ENCODE measurements around the gene ZNFX1.
A peak's percentile ranks its signal among the peaks of the same experiment; 100 is the strongest.

ZNFX1 gene

GRCh38 chr20:49291200-49291599, 13.3 kb upstream of the ZNFX1 start:
- DNase-seq, result no peak

GRCh38 chr20:49290608-49291191, 12.8 kb upstream of the ZNFX1 start:
- no peak for DNase-seq

- DNase-seq, result no peak
Observed at GRCh38 chr20:49288784-49289696, 11.2 kb upstream of the ZNFX1 start.

- no peak for DNase-seq
Observed at GRCh38 chr20:49288250-49288751, 10.4 kb upstream of the ZNFX1 start.

GRCh38 chr20:49287555-49288249, 9.8 kb upstream of the ZNFX1 start:
- DNase-seq, result no peak

GRCh38 chr20:49286689-49287551, 9.1 kb upstream of the ZNFX1 start:
- no peak for DNase-seq

GRCh38 chr20:49285813-49286494, 8.1 kb upstream of the ZNFX1 start:
- DNase-seq, result no peak

GRCh38 chr20:49285233-49285668, 7.4 kb upstream of the ZNFX1 start:
- no peak for DNase-seq

- DNase-seq, result no peak
Observed at GRCh38 chr20:49284818-49285217, 7.0 kb upstream of the ZNFX1 start.

GRCh38 chr20:49283703-49284625, 6.1 kb upstream of the ZNFX1 start:
- no peak for DNase-seq

GRCh38 chr20:49283176-49283702, 5.4 kb upstream of the ZNFX1 start:
- no peak for DNase-seq

- peak; percentile 22 for DNase-seq
Observed at GRCh38 chr20:49282584-49283171, 4.8 kb upstream of the ZNFX1 start.

GRCh38 chr20:49281913-49282467, 4.1 kb upstream of the ZNFX1 start:
- peak; percentile 32 for DNase-seq

- DNase-seq, result peak; percentile 31
Observed at GRCh38 chr20:49281059-49281912, 3.4 kb upstream of the ZNFX1 start.

GRCh38 chr20:49280463-49281058, 2.7 kb upstream of the ZNFX1 start:
- no peak for DNase-seq

GRCh38 chr20:49279677-49280462, 2.0 kb upstream of the ZNFX1 start:
- DNase-seq, result no peak

Measured in stimulated activated CD4-positive, alpha-beta T cell treated with anti-CD3 and anti-CD28 coated beads, Interleukin-15, amount 100 ng/mL, for 24 hours (primary cell).